Effector memory CD4-positive, alpha-beta T cell (primary cell): Measurements from ENCODE around the gene EVPL.
"Not testable (repeated sequence)": the region's sequence is repeated elsewhere in the genome, so short reads cannot be mapped to it uniquely, and the experiment has no call there.

Experiments
- DNase-seq, 3 donors: peaks; one replicate each; pipeline ENCODE4 v3.0.0-alpha.2; 2020
- H3K27ac ChIP-seq: 2 replicates; pipeline ENCODE4 v1.7.0; 2013; ENCODE audit warnings: mild to moderate bottlenecking, low read length, moderate library complexity; ENCODE audit not compliant: insufficient read depth, poor library complexity, severe bottlenecking
- H3K27me3 ChIP-seq: replicated peaks from 2 replicates; pipeline ENCODE4 v1.7.0; 2013; ENCODE audit warnings: mild to moderate bottlenecking, low read length; ENCODE audit not compliant: insufficient read depth, control insufficient read depth, poor library complexity, severe bottlenecking
- H3K36me3 ChIP-seq: 2 replicates; pipeline ENCODE4 v1.7.0; 2013; ENCODE audit warnings: mild to moderate bottlenecking, low read length, moderate library complexity; ENCODE audit not compliant: control insufficient read depth, insufficient read depth
- H3K4me1 ChIP-seq: 2 replicates; pipeline ENCODE4 v1.7.0; 2013; ENCODE audit warnings: low read length, mild to moderate bottlenecking; ENCODE audit not compliant: control insufficient read depth, insufficient read depth, poor library complexity, severe bottlenecking
- H3K4me3 ChIP-seq: 2 replicates; pipeline ENCODE4 v1.7.0; 2013; ENCODE audit warnings: low read length, low read depth, mild to moderate bottlenecking; ENCODE audit not compliant: insufficient read depth, poor library complexity, severe bottlenecking
- H3K9me3 ChIP-seq: 2 replicates; pipeline ENCODE4 v1.7.0; 2013; ENCODE audit warnings: mild to moderate bottlenecking, low read length, moderate library complexity; ENCODE audit not compliant: control insufficient read depth

Gene EVPL

GRCh38 chr17:75969044-75969443 is 58.1 kb downstream of the EVPL start:
- not testable (repeated sequence) for H3K9me3 ChIP-seq, H3K27ac ChIP-seq, H3K4me1 ChIP-seq, DNase-seq, H3K27me3 ChIP-seq, H3K4me3 ChIP-seq, H3K36me3 ChIP-seq

DNA sequence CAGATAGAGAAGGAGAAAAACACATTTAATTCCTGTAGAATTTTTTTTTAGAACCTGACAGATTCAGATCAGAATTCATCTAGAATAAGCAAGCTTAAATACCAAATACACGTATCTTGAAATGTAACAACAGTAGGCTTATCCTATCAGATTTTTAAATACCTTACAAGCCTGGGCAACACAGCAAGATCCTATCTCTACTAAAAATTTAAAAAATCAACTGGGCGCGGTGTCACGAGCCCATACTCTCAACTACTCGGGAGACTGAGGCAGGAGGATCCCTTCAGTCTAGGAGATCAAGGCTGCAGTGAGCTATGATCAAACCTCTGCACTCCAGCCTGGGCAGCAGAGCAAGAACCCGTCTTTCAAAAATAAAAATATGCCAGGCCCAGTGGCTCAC is 61.6 kb downstream of the EVPL start:
- H3K4me1 ChIP-seq: no peaks in the 10 kb centered on the region
- DNase-seq: no peak
- no peaks in the 10 kb centered on the region for H3K9me3 ChIP-seq
- no peaks in the 10 kb centered on the region for H3K36me3 ChIP-seq
- H3K27ac ChIP-seq: no peak overlapping the region
- H3K4me3 ChIP-seq: no peak overlapping the region
- H3K27me3 ChIP-seq: no peaks in the 10 kb centered on the region

DNA sequence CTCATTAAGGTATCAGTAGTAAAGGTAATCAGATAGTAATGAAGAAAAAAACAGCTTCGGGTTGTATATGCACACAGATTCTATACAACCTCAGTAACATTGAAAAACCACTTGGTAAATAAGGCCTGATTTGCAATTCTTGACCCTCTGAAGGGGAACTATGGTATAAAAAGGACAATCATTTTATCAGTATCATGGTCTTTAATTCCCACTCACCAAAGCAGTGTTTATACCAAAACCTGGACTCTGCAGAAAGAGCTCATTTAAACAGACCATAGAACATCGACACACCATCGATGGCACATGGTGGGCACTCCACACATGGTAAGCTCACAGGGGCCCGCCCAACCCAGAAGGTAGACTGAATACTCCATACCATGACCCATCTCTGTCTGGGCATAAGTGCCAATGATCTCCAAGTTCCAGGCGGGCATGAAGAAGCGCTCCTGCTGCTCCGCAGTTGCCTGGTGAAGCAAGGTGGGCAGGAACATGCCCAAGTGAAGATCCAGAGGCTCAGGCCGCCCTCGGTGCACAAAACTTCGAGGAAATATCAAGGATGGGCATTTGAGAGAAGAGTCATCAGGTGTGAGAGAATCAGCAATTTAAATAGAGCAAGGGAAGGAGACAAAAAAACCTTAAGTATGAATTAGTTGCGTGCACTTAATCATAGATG is 67.1 kb downstream of the EVPL start:
- no peaks in the 10 kb centered on the region for H3K4me1 ChIP-seq
- H3K27ac ChIP-seq: no peak overlapping the region
- no peaks in the 10 kb centered on the region for H3K9me3 ChIP-seq
- no peak for DNase-seq
- H3K27me3 ChIP-seq: no peaks in the 10 kb centered on the region
- no peak overlapping the region for H3K4me3 ChIP-seq
- H3K36me3 ChIP-seq: peaks cover 10% of the 10 kb centered on the region

DNA sequence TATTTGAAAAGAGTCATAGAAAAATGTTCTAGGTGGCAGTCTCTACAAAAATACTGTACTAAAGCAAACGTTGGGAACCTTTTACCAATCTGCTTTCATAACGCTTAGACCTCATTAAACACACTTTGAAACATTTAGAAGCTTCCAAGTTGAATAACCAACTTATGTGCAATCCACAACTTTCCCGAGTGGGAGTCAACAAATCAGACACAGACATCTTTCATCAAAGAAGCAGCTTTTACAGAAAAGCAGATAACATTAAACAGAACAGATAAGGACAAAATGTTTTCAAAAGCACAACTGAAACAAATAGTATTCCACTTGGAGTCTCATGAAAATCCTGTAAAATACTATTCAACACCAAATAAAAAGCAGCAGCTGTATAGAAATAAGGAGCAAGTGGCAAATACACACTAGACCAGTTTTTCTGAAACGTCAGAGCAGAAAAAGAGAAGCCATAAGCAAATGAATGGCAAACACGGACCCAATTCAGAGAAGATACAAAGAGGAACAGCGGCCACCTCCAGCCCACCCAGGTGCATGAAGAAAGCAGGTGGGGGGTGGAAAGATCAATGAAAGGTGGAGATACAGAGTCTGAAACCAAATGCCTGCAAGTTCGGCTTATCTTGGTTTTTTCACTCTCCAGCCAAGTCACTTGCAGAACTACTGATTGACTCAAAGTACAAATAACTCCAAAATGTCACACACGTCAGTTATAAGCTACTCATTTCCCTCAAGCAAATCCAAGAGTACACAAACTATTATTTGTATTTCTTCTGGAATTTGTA is 67.9 kb downstream of the EVPL start:
- H3K27ac ChIP-seq: no peak overlapping the region
- peaks cover 10% of the 10 kb centered on the region for H3K36me3 ChIP-seq
- no peaks in the 10 kb centered on the region for H3K9me3 ChIP-seq
- no peaks in the 10 kb centered on the region for H3K27me3 ChIP-seq
- H3K4me3 ChIP-seq: no peak overlapping the region
- H3K4me1 ChIP-seq: no peaks in the 10 kb centered on the region
- DNase-seq: no peak
